Raji (cell line): Measurements from ENCODE around the gene ARRDC2.

Experiments
- POLR2A ChIP-seq: IDR thresholded peaks from 2 replicates; pipeline ENCODE4 v1.6.1; 2011; ENCODE audit warnings: low read depth, low read length, control low read depth; ENCODE audit not compliant: insufficient read depth

Gene ARRDC2

GRCh38 chr19:18007917-18008673 is at the start of gene ARRDC2:
Gene ARRDC2 (plus strand): TSS chr19:18008170. CDS start chr19:18008311, 141 bp downstream.
- no peak for TF ChIP-seq POLR2A

DNA sequence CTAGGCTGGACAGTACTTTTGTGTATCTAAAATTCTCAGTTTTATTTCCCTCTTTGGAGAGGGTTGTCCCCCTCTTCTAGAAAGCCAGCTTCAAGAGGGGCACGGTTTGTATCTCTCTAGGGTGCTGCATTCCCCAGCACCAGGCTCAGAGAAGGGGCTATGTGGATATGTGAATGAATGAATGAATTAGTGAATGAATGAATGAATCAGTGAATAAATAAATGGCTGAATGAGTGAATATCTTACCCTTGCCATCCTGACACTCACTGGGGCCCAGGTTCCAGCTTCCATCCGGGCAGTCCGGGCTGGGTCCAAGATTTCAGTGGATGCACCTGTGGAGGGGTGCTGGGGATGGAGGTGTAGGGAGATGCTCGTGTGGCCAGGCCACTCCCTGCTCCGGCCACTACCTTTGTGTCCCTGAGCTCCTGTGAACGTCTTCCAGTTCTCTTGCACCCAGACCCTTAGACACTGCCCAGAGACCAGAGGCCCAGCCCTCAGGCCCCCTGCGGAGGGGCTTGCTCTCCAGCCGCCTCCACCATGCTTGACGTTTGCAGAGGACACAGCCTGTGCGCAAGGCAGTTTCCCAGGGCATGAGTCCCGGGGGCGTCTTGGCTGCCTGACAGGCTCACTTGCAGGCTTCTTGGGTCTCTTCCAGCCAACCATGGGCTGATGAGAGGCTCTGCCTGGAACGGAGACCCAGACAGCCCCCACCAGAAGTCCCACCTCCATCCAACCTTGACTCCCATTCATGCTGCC is 43.9 kb upstream of the ARRDC2 start:
- no peak for TF ChIP-seq POLR2A

- TF ChIP-seq POLR2A: no peak
Measured at GRCh38 chr19:17965370-17966128, 42.4 kb upstream of the ARRDC2 start.

- TF ChIP-seq POLR2A: no peak
Measured at GRCh38 chr19:17966129-17966483, 41.9 kb upstream of the ARRDC2 start.

DNA sequence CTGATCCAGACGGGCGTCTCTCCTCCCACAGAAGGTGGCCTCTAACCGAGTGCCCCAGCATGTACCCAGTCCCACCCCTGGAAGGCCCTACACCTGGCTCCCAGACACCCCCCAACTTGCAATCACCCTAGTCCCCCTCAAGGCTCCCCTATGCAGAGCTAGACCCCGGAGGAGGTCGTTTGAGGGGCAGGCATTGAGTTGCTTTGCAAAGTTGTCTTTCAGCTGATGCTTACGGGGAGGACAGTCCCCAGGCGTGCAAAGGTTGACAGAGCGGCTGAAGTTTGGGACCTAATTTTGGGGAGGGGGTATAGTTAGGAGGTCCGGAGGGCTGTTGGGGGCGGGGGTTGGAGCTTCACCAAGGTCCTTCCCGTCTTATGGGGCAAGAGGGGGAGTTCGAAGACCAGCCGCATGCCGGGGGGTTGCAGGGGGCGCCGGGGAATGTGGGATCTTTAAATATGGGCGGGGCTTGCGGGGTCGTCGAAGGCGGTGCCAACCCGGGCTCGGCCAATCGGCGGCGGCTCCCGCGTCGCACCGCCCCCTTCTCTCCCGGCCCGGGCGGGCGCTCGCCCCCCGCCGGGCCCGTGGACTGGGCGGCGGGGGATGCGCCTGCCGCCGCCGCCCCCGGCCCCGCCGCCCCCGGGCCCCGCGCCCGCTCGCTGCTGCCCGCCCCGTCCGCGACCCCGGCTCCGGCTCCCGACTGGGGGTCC is 41.3 kb upstream of the ARRDC2 start, which contains the start of gene KCNN1:
KCNN1 (plus strand) TSS at position 558 of the 707 bp plus-strand sequence. CDS start 6,782 bp downstream, outside the sequence.
- TF ChIP-seq POLR2A: no peak

DNA sequence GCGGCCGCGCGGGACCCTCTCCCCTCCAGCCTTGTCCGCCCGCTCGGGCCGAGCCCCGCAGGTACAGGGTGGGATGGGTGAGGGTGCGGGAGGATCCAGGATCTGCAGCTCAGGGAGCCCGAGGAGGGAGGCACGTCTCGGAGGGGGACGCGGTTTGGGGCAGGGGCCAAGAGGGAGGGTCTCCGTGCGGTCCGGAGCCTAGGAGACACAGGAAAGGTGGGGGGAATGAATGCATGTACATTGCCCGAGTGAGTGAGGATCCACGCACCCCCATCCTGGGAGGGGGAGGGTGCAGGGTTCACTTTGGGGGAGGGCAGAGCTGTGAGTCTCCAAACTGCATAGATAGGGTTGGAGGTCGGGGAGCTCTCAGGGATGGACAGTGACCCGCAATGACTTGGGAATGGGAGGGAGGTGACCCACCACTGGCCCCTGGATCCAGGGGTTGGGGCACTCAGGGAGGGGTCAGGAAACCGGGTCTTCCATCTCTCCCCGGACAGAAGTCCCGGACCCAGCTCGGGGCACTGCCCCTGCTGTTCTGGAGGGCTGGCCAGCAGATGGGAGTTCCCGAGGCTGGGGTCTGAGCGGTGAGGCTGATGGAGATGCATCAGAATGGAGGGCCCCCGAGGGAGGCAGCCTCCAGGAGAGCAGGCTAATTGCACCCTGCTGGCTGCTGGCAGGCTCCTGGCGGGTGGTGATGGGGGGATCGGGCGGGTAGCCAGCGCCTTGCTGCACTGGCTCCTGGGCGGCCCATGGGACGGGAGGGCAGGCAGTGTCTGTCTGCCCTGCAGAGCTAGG is 40.5 kb upstream of the ARRDC2 start:
- TF ChIP-seq POLR2A: no peak

DNA sequence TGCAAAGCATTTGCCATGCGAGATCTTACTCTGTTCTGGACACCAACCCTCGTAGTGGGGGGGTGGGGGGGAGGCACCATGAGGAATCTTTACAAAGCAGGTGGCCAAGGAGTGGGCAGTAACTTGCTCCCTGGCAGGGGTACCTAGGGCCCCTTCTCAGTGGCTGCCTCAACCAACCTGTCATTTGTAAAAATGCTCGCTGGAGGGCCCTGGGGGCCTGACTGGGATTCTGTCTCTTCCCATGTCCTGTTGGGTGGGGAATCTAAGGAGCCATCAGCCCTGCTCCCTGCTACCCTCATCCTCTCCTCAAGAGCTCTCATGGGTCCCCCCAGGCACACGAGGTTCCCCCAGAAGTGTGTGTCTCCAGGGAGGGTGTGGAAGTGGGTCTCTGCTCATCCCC is 39.6 kb upstream of the ARRDC2 start:
- TF ChIP-seq POLR2A: no peak

DNA sequence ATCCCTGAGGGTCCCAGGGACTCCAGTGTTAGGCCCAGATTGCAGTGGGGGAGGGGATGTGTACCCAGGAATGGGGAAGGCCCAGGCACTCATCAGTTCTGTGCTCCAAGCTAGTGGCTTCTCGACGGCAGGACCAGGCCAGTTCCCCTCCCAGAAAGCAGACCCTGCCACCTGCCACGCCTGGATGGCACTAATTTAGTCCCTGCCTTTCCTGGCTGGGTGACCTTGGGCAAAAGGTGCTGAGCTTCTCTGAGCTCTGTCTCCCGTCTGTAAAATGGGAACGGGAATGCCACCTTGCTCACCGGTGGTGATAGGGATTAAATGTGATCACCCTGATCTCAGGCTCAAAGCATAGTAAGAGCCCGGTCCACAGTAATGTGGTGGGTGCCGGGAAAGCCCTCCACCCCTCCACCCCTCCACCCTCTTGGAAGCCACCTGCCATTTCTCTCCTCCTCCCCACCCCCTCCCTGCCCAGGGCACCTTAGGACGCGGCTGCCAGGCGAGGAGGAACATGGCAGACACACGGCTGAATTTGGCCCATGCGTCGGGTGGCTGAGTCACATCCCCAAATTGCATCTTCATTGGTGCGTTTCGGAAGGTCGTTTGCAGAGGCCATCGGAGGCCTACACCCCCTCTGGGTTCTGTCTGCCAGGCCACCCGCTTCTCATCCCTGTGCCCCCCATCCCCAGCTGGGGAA is 38.7 kb upstream of the ARRDC2 start:
- TF ChIP-seq POLR2A: no peak

- no peak for TF ChIP-seq POLR2A
Measured at GRCh38 chr19:17972230-17972629, 35.7 kb upstream of the ARRDC2 start.

DNA sequence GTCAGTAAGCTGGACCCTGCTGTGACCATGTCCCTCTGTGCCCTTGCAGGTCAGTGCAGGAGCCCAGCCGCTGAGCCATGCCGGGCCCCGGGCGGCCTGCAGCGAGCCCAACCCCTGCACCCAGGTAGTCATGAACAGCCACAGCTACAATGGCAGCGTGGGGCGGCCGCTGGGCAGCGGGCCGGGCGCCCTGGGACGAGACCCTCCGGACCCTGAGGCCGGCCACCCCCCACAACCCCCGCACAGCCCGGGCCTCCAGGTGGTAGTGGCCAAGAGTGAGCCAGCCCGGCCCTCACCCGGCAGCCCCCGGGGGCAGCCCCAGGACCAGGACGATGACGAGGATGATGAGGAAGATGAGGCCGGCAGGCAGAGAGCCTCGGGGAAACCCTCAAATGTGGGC is 34.2 kb upstream of the ARRDC2 start:
- no peak for TF ChIP-seq POLR2A

GRCh38 chr19:17974551-17974950 is 33.4 kb upstream of the ARRDC2 start:
- no peak for TF ChIP-seq POLR2A

- TF ChIP-seq POLR2A: no peak
Measured at GRCh38 chr19:17975032-17975431, 32.9 kb upstream of the ARRDC2 start.

DNA sequence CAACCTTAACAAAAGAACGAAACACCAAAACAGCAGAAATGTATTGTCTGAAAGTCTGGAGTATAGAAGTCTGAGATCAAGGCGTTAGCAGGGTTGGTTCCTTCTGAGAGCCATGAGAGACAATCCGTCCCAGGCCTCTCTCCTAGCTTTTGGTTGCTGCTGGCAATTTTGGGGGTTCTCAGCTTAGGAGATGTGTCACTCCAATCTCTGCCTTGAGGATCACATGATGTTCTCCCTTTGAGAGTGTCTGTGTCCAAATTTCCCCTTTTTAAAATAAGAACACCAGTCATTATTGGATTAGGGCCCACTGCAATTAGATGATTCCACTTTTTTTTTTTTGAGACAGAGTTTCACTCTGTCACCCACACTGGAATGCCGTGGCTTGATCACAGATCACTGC is 30.9 kb upstream of the ARRDC2 start:
- TF ChIP-seq POLR2A: no peak

GRCh38 chr19:17977488-17977887 is 30.5 kb upstream of the ARRDC2 start:
- TF ChIP-seq POLR2A: no peak
